Heart right ventricle (tissue), 16 donors: ENCODE data around the gene PDE3B. TPM values are rescaled to one million over a fixed set of nuclear protein-coding genes. Genes with fewer than 3 reads are reported as not detected.

ENCODE experiments used
- ATAC-seq, 8 donors: fragments of 200-7000 bp; cut with Tn5 transposase; one replicate each; pipeline ENCODE4 v1.9.1; 2020; ENCODE audit warnings: mild to moderate bottlenecking in 8 of 8, moderate library complexity in 8 of 8, moderate number of reproducible peaks in 1 of 8
- DNase-seq, 2 donors: peaks; one replicate each; pipeline ENCODE4 v3.0.0-alpha.2; 2020
- H3K27ac ChIP-seq, 10 donors: fragments of 200-600 bp; sonication (generic) in 2 of 10; one replicate each; pipeline versions ENCODE4 v1.5.0 to v1.8.0; 2020 to 2022; ENCODE audit warnings: mild to moderate bottlenecking in 3 of 10
- H3K27me3 ChIP-seq, 7 donors: fragments of 200-600 bp; one replicate each; pipeline ENCODE4 v1.8.0; 2021 to 2022; ENCODE audit warnings: mild to moderate bottlenecking in 2 of 7
- H3K36me3 ChIP-seq, 9 donors: fragments of 200-600 bp; sonication (generic) in 1 of 9; one replicate each; pipeline versions ENCODE4 v1.5.0 to v1.8.0; 2020 to 2022; ENCODE audit warnings: mild to moderate bottlenecking in 2 of 9
- H3K4me1 ChIP-seq, 9 donors: fragments of 200-600 bp; sonication (generic) in 1 of 9; one replicate each; pipeline versions ENCODE4 v1.5.0 to v1.8.0; 2020 to 2022; ENCODE audit warnings: mild to moderate bottlenecking in 4 of 9
- H3K4me3 ChIP-seq, 10 donors: fragments of 200-600 bp; sonication (generic) in 2 of 10; one replicate each; pipeline versions ENCODE4 v1.5.0 to v1.8.0; 2020 to 2022; ENCODE audit warnings: mild to moderate bottlenecking in 7 of 10, moderate library complexity in 2 of 10
- H3K9me3 ChIP-seq, 11 donors: fragments of 200-600 bp in 10 of 11; sonication (generic) in 2 of 11; one replicate each; pipeline versions ENCODE4 v1.5.0 to v1.8.0; 2013 to 2022; ENCODE audit warnings: mild to moderate bottlenecking in 2 of 11, control low read depth in 1 of 11, moderate library complexity in 1 of 11
- WGBS, 2 donors: extraction: QIAGEN DNeasy Blood & Tissue Kit; methylation state at CpG; one replicate each; pipeline ENCODE4 v1.1.7; 2013; ENCODE audit warnings: inconsistent platforms in 1 of 2; 5-methylcytosine and 5-hydroxymethylcytosine counted together
- intact Hi-C, 10 donors: fragments of 100-400 bp; cut with DNase I; formaldehyde crosslinking; loops; one replicate each; pipeline versions ENCODE4 v1.11.1 to v1.14.2; 2022
- polyA plus RNA-seq, 2 donors: library from polyadenylated mRNA; stranded (reverse); fragments of 200-250 nt; gene quantifications; one replicate each; pipeline ENCODE4 v1.2.3, GENCODE V29; 2013
- total RNA-seq, 10 donors: library from RNA; stranded (reverse); fragmentation: NEBNext Ultra II Directional in 3 of 10; extraction: Animal tissue kit (Norgen Biotek cat#: 25700) in 3 of 10; gene quantifications; one replicate each; pipeline versions ENCODE4 v1.2.1 to v1.2.4, GENCODE V29; 2021 to 2023
- TF ChIP-seq, protein P1 (sequence below), 9 donors: fragments of 200-600 bp; sonication (generic) in 2 of 9; IDR thresholded peaks; one replicate each; pipeline versions ENCODE4 v1.5.0 to v1.8.0; 2021 to 2022; ENCODE audit warnings: antibody characterized with exemption in 9 of 9, mild to moderate bottlenecking in 5 of 9, moderate library complexity in 1 of 9
- donor health status: Arrhythmogenic right ventricular cardiomyopathy.
- donor health status: ischemic (EF 13 %, LVEDD 7.1; RV severe dilation, severe dysfunction).
- donor health status: healthy with polysubstance abuse.
- donor health status: DM: no; HTN: yes; CAD: no.
- donor health status: DM: no; HTN: no; CAD: no.
- donor health status: ischemic (EF 25% LVEDD 6.9; RV normal size, moderate dysfunction).
- donor health status: ischemic (EF 25% LVEDD 5.7; RV mildly dilated, moderate dysfunction).
- donor health status: healthy.
- donor health status: DM: yes; HTN: yes; CAD: no.
- donor health status: Ischemic cardiomyopathy.
- donor health status: ischemic (EF 35%, LVEDD 5.7; RV mildly dilated, moderate dysfunction).
- donor health status: nonischemic (EF 11% LVEDD 7.7; RV severe dilation, severe dysfunction).
- donor health status: DM: yes; HTN: yes; CAD: no.
- donor health status: PGD.
- donor health status: ischemic (EF 29% LVEDD 5.4; RV normal size, mild dysfunction).
- donor health status: nonischemic (EF 23%, LVEDD 6.1; RV moderate dilation, normal function).

PDE3B gene
- total and polyA plus RNA-seq, 12 donors: 1.3 to 14.2 (median 9.0) TPM

DNA sequence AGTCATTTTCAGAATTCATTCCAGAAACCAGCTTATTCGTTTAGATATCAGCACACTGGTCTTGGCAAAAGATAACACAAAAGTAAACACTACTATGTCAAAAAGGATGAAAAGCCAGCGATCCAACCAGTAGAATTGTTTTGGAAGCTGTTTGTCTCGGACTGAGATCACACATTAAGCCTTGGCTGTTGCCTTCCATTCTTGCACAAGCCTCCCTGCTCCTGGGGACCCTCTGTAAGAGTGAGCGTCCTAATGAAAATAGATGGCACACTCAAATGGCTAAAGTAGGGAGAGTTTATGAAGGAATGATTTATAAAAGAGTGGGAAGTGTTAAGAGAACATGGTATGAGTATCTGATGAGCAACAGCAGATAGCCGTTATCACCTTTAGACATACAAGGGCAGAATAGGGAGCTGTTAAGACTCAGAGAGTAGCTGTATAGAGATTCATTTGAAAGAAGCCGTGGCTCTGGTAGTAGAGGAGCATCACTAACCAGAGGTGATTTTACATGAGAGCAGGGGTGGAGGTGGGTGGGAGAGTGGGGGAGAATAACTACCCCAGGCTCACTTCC, 25.2 kb downstream of the PDE3B start:
- no peaks in the 10 kb centered on the region for H3K4me1 ChIP-seq
- no peaks in the 10 kb centered on the region for H3K36me3 ChIP-seq
- no peak overlapping the region for H3K4me3 ChIP-seq
- no peaks in the 10 kb centered on the region for H3K27me3 ChIP-seq
- 67 to 72% methylated on average over 6 of the region's 6 CpGs for WGBS, 2 donors
- ATAC-seq: no peak
- H3K27ac ChIP-seq: no peak overlapping the region
- TF ChIP-seq, protein P1, sequence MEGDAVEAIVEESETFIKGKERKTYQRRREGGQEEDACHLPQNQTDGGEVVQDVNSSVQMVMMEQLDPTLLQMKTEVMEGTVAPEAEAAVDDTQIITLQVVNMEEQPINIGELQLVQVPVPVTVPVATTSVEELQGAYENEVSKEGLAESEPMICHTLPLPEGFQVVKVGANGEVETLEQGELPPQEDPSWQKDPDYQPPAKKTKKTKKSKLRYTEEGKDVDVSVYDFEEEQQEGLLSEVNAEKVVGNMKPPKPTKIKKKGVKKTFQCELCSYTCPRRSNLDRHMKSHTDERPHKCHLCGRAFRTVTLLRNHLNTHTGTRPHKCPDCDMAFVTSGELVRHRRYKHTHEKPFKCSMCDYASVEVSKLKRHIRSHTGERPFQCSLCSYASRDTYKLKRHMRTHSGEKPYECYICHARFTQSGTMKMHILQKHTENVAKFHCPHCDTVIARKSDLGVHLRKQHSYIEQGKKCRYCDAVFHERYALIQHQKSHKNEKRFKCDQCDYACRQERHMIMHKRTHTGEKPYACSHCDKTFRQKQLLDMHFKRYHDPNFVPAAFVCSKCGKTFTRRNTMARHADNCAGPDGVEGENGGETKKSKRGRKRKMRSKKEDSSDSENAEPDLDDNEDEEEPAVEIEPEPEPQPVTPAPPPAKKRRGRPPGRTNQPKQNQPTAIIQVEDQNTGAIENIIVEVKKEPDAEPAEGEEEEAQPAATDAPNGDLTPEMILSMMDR (IDR thresholded peaks at IDR 0.05): no peak
- DNase-seq: no peak
- intact Hi-C loops: no loop called here
- H3K9me3 ChIP-seq: no peaks in the 10 kb centered on the region

- H3K4me3 ChIP-seq: no peak overlapping the region
- H3K27ac ChIP-seq: no peak overlapping the region
- H3K27me3 ChIP-seq: no peaks in the 10 kb centered on the region
- H3K9me3 ChIP-seq: no peaks in the 10 kb centered on the region
- 82 to 83% methylated on average over 7 of the region's 7 CpGs for WGBS, 2 donors
- intact Hi-C loops: no loop called here
- no peaks in the 10 kb centered on the region for H3K36me3 ChIP-seq
- H3K4me1 ChIP-seq: no peaks in the 10 kb centered on the region
- no peak for ATAC-seq
- DNase-seq: no peak
- TF ChIP-seq, protein P1 (IDR thresholded peaks at IDR 0.05): no peak
Observed at GRCh38 chr11:14669499-14669898, 25.9 kb downstream of the PDE3B start.

DNA sequence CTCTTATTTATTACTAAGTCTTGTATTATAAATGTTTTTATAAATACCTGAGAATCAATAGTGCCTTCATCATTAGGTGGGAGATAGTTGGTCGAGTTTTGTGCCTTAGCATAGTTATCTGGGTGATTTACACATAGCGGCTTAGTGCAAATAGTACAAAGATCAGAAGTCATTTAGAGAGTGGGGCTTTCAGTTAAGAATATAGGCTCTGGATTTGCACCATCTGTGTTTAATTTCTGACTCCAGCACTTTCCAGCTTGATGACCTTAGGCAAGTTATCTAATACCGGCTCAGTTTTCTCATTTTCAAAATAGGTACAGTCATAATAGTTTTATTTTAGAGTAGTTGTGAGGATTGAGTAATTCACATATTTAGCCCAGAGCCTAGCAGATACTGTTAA, 26.4 kb downstream of the PDE3B start:
- intact Hi-C loops: no loop called here
- H3K27me3 ChIP-seq: no peaks in the 10 kb centered on the region
- no peak for DNase-seq
- H3K36me3 ChIP-seq: no peaks in the 10 kb centered on the region
- WGBS, 2 donors: 77 to 86% methylated on average over 3 of the region's 3 CpGs
- TF ChIP-seq, protein P1 (IDR thresholded peaks at IDR 0.05): no peak
- ATAC-seq: no peak
- H3K9me3 ChIP-seq: no peaks in the 10 kb centered on the region
- H3K4me1 ChIP-seq: no peaks in the 10 kb centered on the region
- no peak overlapping the region for H3K27ac ChIP-seq
- H3K4me3 ChIP-seq: no peak overlapping the region

DNA sequence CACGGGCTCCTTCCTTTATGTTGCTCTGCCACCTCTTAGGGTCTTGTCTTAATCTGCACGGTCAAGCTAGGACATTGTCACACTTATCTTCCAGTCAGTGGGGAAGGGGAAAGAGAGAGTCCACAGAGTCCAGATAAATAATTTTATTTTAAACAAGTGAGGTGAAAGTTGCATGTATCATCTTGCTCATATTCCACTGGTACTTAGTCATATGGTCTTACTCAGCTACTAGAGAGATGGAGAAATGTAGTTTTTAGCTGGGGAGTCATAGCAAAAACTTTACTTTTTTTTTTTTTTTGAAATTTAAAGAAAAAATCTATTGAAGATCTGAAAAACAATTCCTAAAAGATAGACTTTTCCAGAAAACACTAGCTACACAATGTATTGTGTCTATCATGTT, 29.0 kb downstream of the PDE3B start:
- Histone ChIP-seq H3K27me3 (no peaks in the 10 kb centered on the region), H3K27ac (no peak overlapping the region), H3K4me1 (no peaks in the 10 kb centered on the region), H3K4me3 (no peak overlapping the region), H3K36me3 (no peaks in the 10 kb centered on the region), H3K9me3 (no peaks in the 10 kb centered on the region)
- ATAC-seq (no peak), DNase-seq (no peak)
- intact Hi-C loops: no loop called here
- WGBS, 2 donors: 73 to 82% methylated on average over 2 of the region's 2 CpGs
- TF ChIP-seq, protein P1 (IDR thresholded peaks at IDR 0.05): no peak
